H1 (cell line): Measurements from ENCODE around the gene DLGAP5. TPM values are rescaled to one million over a fixed set of nuclear protein-coding genes. Genes with fewer than 3 reads are reported as not detected.

ENCODE experiments used
- CTCF ChIA-PET: fragments of 300-600 bp; sonication (Branson Sonifier 250); formaldehyde crosslinking; loops from one replicate; lab custom pipeline; 2021; ENCODE audit not compliant: partially characterized antibody; lab: Charles Lee
- POLR2A ChIA-PET: fragments of 300-600 bp; sonication (Branson Sonifier 250); formaldehyde crosslinking; loops from one replicate; lab custom pipeline; 2021; ENCODE audit warnings: inconsistent platforms; ENCODE audit not compliant: partially characterized antibody; lab: Charles Lee
- DNase-seq, 2 experiments: peaks; one replicate each; pipeline versions ENCODE4 v3.0.0 to v3.0.0-alpha.2; 2010 to 2022; ENCODE audit warnings: low spot score in 2 of 2, low read depth in 1 of 2, mixed read lengths in 1 of 2
- FAIRE-seq: peaks from 2 replicates; lab custom pipeline; 2011; peaks lifted over from hg19 to GRCh38; lab: Jason Lieb, UNC
- H2AFZ ChIP-seq: 2 replicates; pipeline ENCODE4 v1.8.1; 2012; ENCODE audit warnings: low read length, inconsistent platforms
- H2AK5ac ChIP-seq: 2 replicates; pipeline ENCODE4 v1.6.1; 2013; ENCODE audit warnings: low read depth, low read length
- H2BK120ac ChIP-seq: replicated peaks from 2 replicates; pipeline ENCODE3; 2013; ENCODE audit warnings: low read depth, low read length, inconsistent platforms
- H2BK12ac ChIP-seq: 2 replicates; pipeline ENCODE4 v1.6.1; 2013; ENCODE audit warnings: low read depth, low read length
- H2BK15ac ChIP-seq: 2 replicates; pipeline ENCODE4 v1.6.1; 2013; ENCODE audit warnings: low read length
- H2BK20ac ChIP-seq: 2 replicates; pipeline ENCODE4 v1.6.1; 2013; ENCODE audit warnings: low read length
- H2BK5ac ChIP-seq: 2 replicates; pipeline ENCODE4 v1.6.1; 2013; ENCODE audit warnings: low read depth, low read length
- H3K14ac ChIP-seq: 2 replicates; pipeline ENCODE4 v1.6.1; 2013; ENCODE audit warnings: inconsistent platforms; ENCODE audit not compliant: insufficient read length
- H3K18ac ChIP-seq: 2 replicates; pipeline ENCODE4 v1.6.1; 2013; ENCODE audit warnings: low read length; ENCODE audit errors: extremely low read depth
- H3K23ac ChIP-seq: 2 replicates; pipeline ENCODE4 v1.6.1; 2013; ENCODE audit warnings: inconsistent platforms; ENCODE audit not compliant: insufficient read length
- H3K23me2 ChIP-seq: 2 replicates; pipeline ENCODE4 v1.6.1; 2013; ENCODE audit warnings: low read depth, low read length
- H3K27ac ChIP-seq: 2 replicates; pipeline ENCODE4 v1.6.1; 2011; ENCODE audit warnings: low read depth, low read length, inconsistent platforms
- H3K27me3 ChIP-seq, 4 experiments: replicated peaks in 1 of 4; 1 replicate in 1 of 4; 2 replicates in 3 of 4; pipeline versions ENCODE4 v1.6.1 to v1.8.1; 2011 to 2013; ENCODE audit warnings: low read length in 3 of 4, mild to moderate bottlenecking in 3 of 4, inconsistent platforms in 2 of 4, mixed read lengths in 2 of 4, moderate library complexity in 1 of 4; ENCODE audit not compliant: control insufficient read depth in 3 of 4, insufficient read depth in 3 of 4; ENCODE audit errors: extremely low read depth in 1 of 4
- H3K36me3 ChIP-seq, 4 experiments: 2 replicates each; pipeline versions ENCODE4 v1.6.1 to v1.8.1; 2011 to 2013; ENCODE audit warnings: mild to moderate bottlenecking in 4 of 4, low read length in 3 of 4, moderate library complexity in 2 of 4, control low read depth in 1 of 4, inconsistent platforms in 1 of 4; ENCODE audit not compliant: insufficient read depth in 4 of 4, control insufficient read depth in 2 of 4
- H3K4ac ChIP-seq: replicated peaks from 2 replicates; pipeline ENCODE3; 2013; ENCODE audit warnings: low read length, low read depth, mixed read lengths, inconsistent platforms; ENCODE audit not compliant: insufficient read length
- H3K4me1 ChIP-seq, 4 experiments: replicated peaks in 1 of 4; 1 replicate in 1 of 4; 2 replicates in 3 of 4; pipeline versions ENCODE4 v1.6.1 to v1.8.1; 2011 to 2013; ENCODE audit warnings: low read length in 3 of 4, inconsistent platforms in 2 of 4, mixed read lengths in 1 of 4; ENCODE audit not compliant: insufficient read depth in 4 of 4, control insufficient read depth in 3 of 4
- H3K4me2 ChIP-seq, 2 experiments: 2 replicates each; pipeline versions ENCODE4 v1.6.1 to v1.8.1; 2011 to 2013; ENCODE audit warnings: low read depth in 2 of 2, low read length in 2 of 2, control low read depth in 1 of 2, inconsistent platforms in 1 of 2, mild to moderate bottlenecking in 1 of 2; ENCODE audit not compliant: insufficient read depth in 1 of 2
- H3K4me3 ChIP-seq, 4 experiments: fragments of 200-600, 300-600 bp in 1 of 4; sonication (generic), shearing (Covaris generic), sonication (Bioruptor Twin) in 1 of 4; 2 replicates each; pipeline versions ENCODE4 v1.5.1 to v1.8.1; 2011 to 2016; ENCODE audit warnings: low read length in 4 of 4, low read depth in 3 of 4, control low read depth in 2 of 4, inconsistent platforms in 2 of 4, mild to moderate bottlenecking in 2 of 4, mixed read lengths in 1 of 4, moderate library complexity in 1 of 4; ENCODE audit not compliant: insufficient read depth in 2 of 4; ENCODE audit errors: extremely low read depth in 1 of 4
- H3K56ac ChIP-seq: replicated peaks from 2 replicates; pipeline ENCODE3; 2013; ENCODE audit warnings: low read depth, mild to moderate bottlenecking, mixed read lengths, low read length, inconsistent platforms; ENCODE audit not compliant: insufficient read length
- H3K79me1 ChIP-seq: 2 replicates; pipeline ENCODE4 v1.6.1; 2013; ENCODE audit warnings: low read depth, low read length, control low read depth
- H3K79me2 ChIP-seq, 2 experiments: 2 replicates each; pipeline versions ENCODE4 v1.6.1 to v1.8.1; 2012 to 2013; ENCODE audit warnings: low read length in 2 of 2, mild to moderate bottlenecking in 2 of 2, inconsistent platforms in 1 of 2; ENCODE audit not compliant: insufficient read depth in 2 of 2, control insufficient read depth in 1 of 2
- H3K9ac ChIP-seq, 4 experiments: replicated peaks in 1 of 4; 1 replicate in 1 of 4; 2 replicates in 3 of 4; pipeline versions ENCODE4 v1.6.1 to v1.8.1; 2011 to 2013; ENCODE audit warnings: low read depth in 3 of 4, low read length in 3 of 4, control low read depth in 2 of 4, mild to moderate bottlenecking in 2 of 4, moderate library complexity in 2 of 4, inconsistent platforms in 1 of 4; ENCODE audit errors: extremely low read depth in 1 of 4
- H3K9me3 ChIP-seq, 2 experiments: 2 replicates each; pipeline versions ENCODE4 v1.6.1 to v1.8.1; 2012 to 2013; ENCODE audit warnings: mild to moderate bottlenecking in 2 of 2, moderate library complexity in 2 of 2, control low read depth in 1 of 2, inconsistent platforms in 1 of 2, low read depth in 1 of 2, low read length in 1 of 2, mixed read lengths in 1 of 2; ENCODE audit not compliant: insufficient read depth in 2 of 2
- H4K20me1 ChIP-seq, 2 experiments: replicated peaks in 1 of 2; 2 replicates each; pipeline versions ENCODE3 to v1.8.1; 2011 to 2013; ENCODE audit warnings: inconsistent platforms in 2 of 2, low read length in 2 of 2, mild to moderate bottlenecking in 1 of 2; ENCODE audit not compliant: insufficient read depth in 2 of 2, control insufficient read depth in 1 of 2
- H4K5ac ChIP-seq: 2 replicates; pipeline ENCODE4 v1.6.1; 2013; ENCODE audit warnings: low read length, low read depth, mixed read lengths, inconsistent platforms; ENCODE audit not compliant: insufficient read length
- H4K8ac ChIP-seq: 2 replicates; pipeline ENCODE4 v1.8.0; 2013; ENCODE audit warnings: mild to moderate bottlenecking, moderate library complexity, low read length, inconsistent platforms; ENCODE audit not compliant: insufficient read depth; ENCODE audit errors: extremely low read depth
- H4K91ac ChIP-seq: replicated peaks from 2 replicates; pipeline ENCODE3; 2013; ENCODE audit warnings: low read length, mixed read lengths, inconsistent platforms; ENCODE audit not compliant: insufficient read length
- ASH2L ChIP-seq: fragments of 200-600, 300-600 bp; sonication (generic); IDR thresholded peaks from one replicate; pipeline ENCODE4 v1.7.1; 2017; ENCODE audit warnings: low read length
- BRCA1 ChIP-seq: IDR thresholded peaks from 2 replicates; pipeline ENCODE4 v1.6.1; 2012; ENCODE audit warnings: low read depth, low read length, improper control_type of control experiment
- EP300 ChIP-seq, 2 experiments: IDR thresholded peaks; 1 replicate in 1 of 2; 2 replicates in 1 of 2; pipeline ENCODE4 v1.6.1; 2011 to 2012; ENCODE audit warnings: low read depth in 2 of 2, low read length in 2 of 2, mild to moderate bottlenecking in 2 of 2, borderline replicate concordance in 1 of 2, inconsistent platforms in 1 of 2, moderate library complexity in 1 of 2
- EZH2 ChIP-seq: fragments of 200-600 bp; sonication (generic); IDR thresholded peaks from 2 replicates; pipeline ENCODE4 v1.7.1; 2012; ENCODE audit warnings: low read depth, mild to moderate bottlenecking, moderate library complexity, low read length, inconsistent platforms; ENCODE audit not compliant: severe bottlenecking
- GTF2F1 ChIP-seq: IDR thresholded peaks from 2 replicates; pipeline ENCODE4 v1.6.1; 2012; ENCODE audit warnings: low read depth, low read length, improper control_type of control experiment, borderline replicate concordance
- NANOG ChIP-seq: IDR thresholded peaks from 2 replicates; pipeline ENCODE4 v1.6.1; 2011; ENCODE audit warnings: low read length, low read depth, mild to moderate bottlenecking, inconsistent platforms; ENCODE audit not compliant: insufficient read depth, poor library complexity, severe bottlenecking
- POLR2A ChIP-seq, 2 experiments: IDR thresholded peaks; 1 replicate in 1 of 2; 2 replicates in 1 of 2; pipeline ENCODE4 v1.6.1; 2011; ENCODE audit warnings: low read depth in 2 of 2, low read length in 2 of 2, mild to moderate bottlenecking in 2 of 2; ENCODE audit errors: control extremely low read depth in 1 of 2
- SP2 ChIP-seq: IDR thresholded peaks from 2 replicates; pipeline ENCODE4 v1.6.1; 2012; ENCODE audit warnings: mild to moderate bottlenecking, low read length, inconsistent platforms
- TBP ChIP-seq: IDR thresholded peaks from 2 replicates; pipeline ENCODE4 v1.6.1; 2011; ENCODE audit warnings: low read depth, low read length, improper control_type of control experiment
- WGBS, 2 experiments: shearing (Covaris generic) in 1 of 2; methylation state at CpG; one replicate each; pipeline versions ENCODE4 v1.1.6 to v1.1.7; 2013 to 2015; ENCODE audit warnings: low lambda C conversion rate in 2 of 2, mixed read lengths in 2 of 2, inconsistent platforms in 1 of 2, low coverage in 1 of 2, missing lambda C conversion rate in 1 of 2; ENCODE audit not compliant: insufficient replicate concordance in 2 of 2, insufficient coverage in 1 of 2, insufficient read length in 1 of 2; ENCODE audit errors: extremely low coverage in 1 of 2, missing lambda C conversion rate in 1 of 2; 5-methylcytosine and 5-hydroxymethylcytosine counted together
- polyA plus RNA-seq, 7 experiments: library from polyadenylated mRNA; depleted of rRNA in 3 of 7; stranded (reverse) in 5 of 7; unstranded in 2 of 7; fragments of >200 nt in 5 of 7; fragments of 200-250 nt in 2 of 7; gene quantifications; 1 replicate in 5 of 7; 2 replicates in 1 of 7; 4 replicates in 1 of 7; pipeline versions ENCODE4 v1.2.1 to v1.2.3, GENCODE V29; 2011 to 2013; ENCODE audit warnings: missing spikeins in 2 of 7, mixed read lengths in 2 of 7
- total RNA-seq: library from RNA; stranded (reverse); fragmentation: NEBNext Ultra II Directional; extraction: Animal tissue kit (Norgen Biotek cat#: 25700); gene quantifications from 2 replicates; pipeline ENCODE4 v1.2.1, GENCODE V29; 2021
- TF ChIP-seq, protein P1 (sequence below): IDR thresholded peaks from 2 replicates; pipeline ENCODE4 v1.6.1; 2012; ENCODE audit warnings: inconsistent platforms

DLGAP5 gene
- total and polyA plus RNA-seq, 2 of the 8 experiments (the other 6 are each of a cell fraction or from before 2014, with no cell fraction given) = 16.9 to 155 TPM

DNA sequence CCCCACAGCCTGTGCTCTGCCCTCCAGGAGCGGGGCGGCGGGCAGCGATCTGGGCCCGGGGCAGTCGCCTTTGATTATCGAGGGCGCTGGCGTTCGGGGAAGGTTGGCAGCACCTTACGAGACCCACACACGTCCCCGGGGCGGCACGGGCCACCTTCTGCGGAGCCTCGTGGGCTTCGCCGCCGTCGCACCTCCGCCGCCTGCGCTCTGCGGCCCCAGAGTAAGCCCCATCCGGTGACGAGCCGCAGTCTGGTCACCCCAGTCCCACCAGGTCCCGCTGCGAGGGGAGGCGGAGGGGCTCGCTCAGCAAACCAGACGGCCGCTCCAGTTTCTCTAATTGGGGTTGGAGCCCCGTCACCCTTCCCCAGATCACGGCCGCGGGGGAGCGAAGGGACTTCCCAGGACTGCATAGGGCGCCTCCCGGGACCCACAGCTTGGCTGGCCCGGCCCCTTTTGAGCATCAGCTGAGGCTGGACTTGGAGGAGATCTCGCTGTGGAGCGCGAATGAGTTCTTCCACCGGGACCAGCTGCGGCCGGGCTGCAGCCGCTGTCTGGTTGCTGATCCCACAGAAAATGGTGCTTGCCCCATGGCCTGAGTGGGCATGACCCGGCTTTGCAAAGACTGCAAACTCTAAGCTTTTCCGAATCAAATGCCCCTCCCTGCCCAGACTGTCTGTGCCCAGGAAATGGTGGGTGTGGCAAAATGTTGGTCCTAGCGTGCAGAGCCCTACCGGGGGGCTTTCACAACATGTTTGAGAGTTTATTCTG is 61.8 kb downstream of the DLGAP5 start:
- no peaks in the 10 kb centered on the region for H4K20me1 ChIP-seq
- WGBS, 2 experiments = 3% methylated on average over 50 of the region's 53 CpGs; no CpG with 5 or more reads in 1 of the 2 experiments
- no peak overlapping the region for H2BK15ac ChIP-seq
- H3K9me3 ChIP-seq = no peaks in the 10 kb centered on the region
- peaks cover 0 to 3% (median 1%) of the 10 kb centered on the region in 4 experiments; a peak in 2 of 7 replicates for H3K4me1 ChIP-seq
- POLR2A ChIA-PET = interaction anchor here (0.6 to 3.8 kb wide), 9 partner anchors 12 to 116 kb away, joined by 3 to 11 read pairs (median 4); partner anchors contain the start of gene MAPK1IP1L
- no peak overlapping the region for H2BK5ac ChIP-seq
- no peak overlapping the region for H3K27ac ChIP-seq
- H3K4me3 ChIP-seq = peak overlapping the region; percentile 53 to 74 (median 62)
- DNase-seq = peak in 1 of 2 experiments; percentile 78
- 0 out of 2 replicates have a peak overlapping the region, but pooled peaks have one; percentile 3 for H2BK12ac ChIP-seq
- H3K23ac ChIP-seq = no peak overlapping the region
- H2BK20ac ChIP-seq = no peak overlapping the region
- no peaks in the 10 kb centered on the region for H3K79me2 ChIP-seq
- no peak overlapping the region for H4K91ac ChIP-seq
- no peak overlapping the region for H3K56ac ChIP-seq
- CTCF ChIA-PET = interaction anchor here (1.3 to 3.1 kb wide), 3 partner anchors 27 to 40 kb away, joined by 4 to 11 read pairs (median 6); no protein-coding TSS in a partner anchor
- 0 out of 2 replicates have a peak overlapping the region, but pooled peaks have one; percentile 52 for H2AFZ ChIP-seq
- peak overlapping the region in 1 of 4 experiments; percentile 61; a peak in 1 of 7 replicates for H3K9ac ChIP-seq
- H3K4me2 ChIP-seq = peak overlapping the region; percentile 81 to 91
- H2AK5ac ChIP-seq = no peak overlapping the region
- H3K23me2 ChIP-seq = peaks cover 10% of the 10 kb centered on the region
- no peaks in the 10 kb centered on the region for H3K79me1 ChIP-seq
- no peak overlapping the region for H4K5ac ChIP-seq
- no peak overlapping the region for H3K4ac ChIP-seq
- FAIRE-seq = no peak
- H2BK120ac ChIP-seq = no peak overlapping the region
- H4K8ac ChIP-seq = peak overlapping the region; percentile 86; the same call in 1 of the 2 replicates
- peak overlapping the region; percentile 19 for H3K18ac ChIP-seq
- H3K14ac ChIP-seq = no peak overlapping the region
- peaks cover 0 to 30% (median 17%) of the 10 kb centered on the region in 4 experiments; a peak in 6 of 7 replicates for H3K27me3 ChIP-seq
- no peaks in the 10 kb centered on the region for H3K36me3 ChIP-seq
- TF ChIP-seq SP2 (no peak), ASH2L (peak; percentile 44), GTF2F1 (no peak), EP300 (IDR thresholded peaks at IDR 0.05; ENCODE audit: borderline replicate concordance in 1 of 2, low read depth in 2 of 2, low read length in 2 of 2) (no peak), TBP (no peak), POLR2A (IDR thresholded peaks at IDR 0.05; ENCODE audit: control extremely low read depth in 1 of 2, low read depth in 2 of 2, low read length in 2 of 2) (peak in 1 of 2 experiments; percentile 12; a peak in 1 of 3 replicates), NANOG (no peak), BRCA1 (no peak), EZH2 (peak; percentile 62)
- TF ChIP-seq, protein P1, sequence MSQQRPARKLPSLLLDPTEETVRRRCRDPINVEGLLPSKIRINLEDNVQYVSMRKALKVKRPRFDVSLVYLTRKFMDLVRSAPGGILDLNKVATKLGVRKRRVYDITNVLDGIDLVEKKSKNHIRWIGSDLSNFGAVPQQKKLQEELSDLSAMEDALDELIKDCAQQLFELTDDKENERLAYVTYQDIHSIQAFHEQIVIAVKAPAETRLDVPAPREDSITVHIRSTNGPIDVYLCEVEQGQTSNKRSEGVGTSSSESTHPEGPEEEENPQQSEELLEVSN = peak; percentile 73
